WTC11 (cell line): ENCODE data around the gene SMOC1. TPM values are rescaled to one million over a fixed set of nuclear protein-coding genes. Genes with fewer than 3 reads are reported as not detected.

Source experiments
- ATAC-seq: fragments of 200-7000 bp; cut with Tn5 transposase; 2 replicates; pipeline ENCODE4 v1.10.0; 2021; ENCODE audit warnings: mild to moderate bottlenecking, moderate library complexity
- CTCF ChIA-PET: fragments of 300-600 bp; sonication (Branson Sonifier 250); formaldehyde crosslinking; loops from one replicate; lab custom pipeline; 2021; ENCODE audit warnings: antibody characterized with exemption; lab: Charles Lee
- POLR2A ChIA-PET: fragments of 350-600 bp; sonication (Branson Sonifier 250); formaldehyde crosslinking; loops from one replicate; lab custom pipeline; 2021; ENCODE audit warnings: antibody characterized with exemption; lab: Charles Lee
- DNase-seq: peaks from one replicate; pipeline ENCODE4 v3.0.0; 2021; ENCODE audit warnings: low spot score
- H3K27ac Mint-ChIP-seq: 2 replicates; pipeline ENCODE4 v1.8.0; 2021; ENCODE audit warnings: mixed read lengths
- H3K27me3 Mint-ChIP-seq: 2 replicates; pipeline ENCODE4 v1.8.0; 2021; ENCODE audit warnings: low read depth, mild to moderate bottlenecking, moderate library complexity, mixed read lengths
- H3K36me3 Mint-ChIP-seq: 2 replicates; pipeline ENCODE4 v1.8.0; 2021; ENCODE audit warnings: mixed read lengths
- H3K4me1 Mint-ChIP-seq: 2 replicates; pipeline ENCODE4 v1.8.0; 2022; ENCODE audit warnings: mixed read lengths
- H3K4me3 Mint-ChIP-seq: 2 replicates; pipeline ENCODE4 v1.8.0; 2021; ENCODE audit warnings: mild to moderate bottlenecking, moderate library complexity, mixed read lengths
- H3K9me3 Mint-ChIP-seq: 2 replicates; pipeline ENCODE4 v1.8.0; 2021; ENCODE audit warnings: mixed read lengths
- ESRRA ChIP-seq: sonication (generic); formaldehyde crosslinking; IDR thresholded peaks from 2 replicates; pipeline ENCODE4 v1.8.1; 2022; ENCODE audit warnings: mild to moderate bottlenecking, missing genetic modification reagents, borderline replicate concordance
- FOXK1 ChIP-seq: sonication (generic); formaldehyde crosslinking; IDR thresholded peaks from 2 replicates; pipeline ENCODE4 v1.8.0; 2022; ENCODE audit warnings: mild to moderate bottlenecking, moderate library complexity, missing genetic modification reagents
- GABPB1 ChIP-seq: sonication (generic); formaldehyde crosslinking; IDR thresholded peaks from 2 replicates; pipeline ENCODE4 v1.8.1; 2023; ENCODE audit warnings: mild to moderate bottlenecking, missing genetic modification reagents
- GTF2I ChIP-seq: fragments of 250-450 bp; sonication (Bioruptor Pico); conservative IDR thresholded peaks from 2 replicates; pipeline ENCODE4 v1.4.0; 2021; ENCODE audit warnings: mild to moderate bottlenecking
- HMGA2 ChIP-seq: fragments of 250-450 bp; sonication (Bioruptor Pico); IDR thresholded peaks from 2 replicates; pipeline ENCODE4 v1.4.0; 2021; ENCODE audit warnings: mild to moderate bottlenecking, moderate library complexity
- JAZF1 ChIP-seq: fragments of 250-450 bp; sonication (Bioruptor Pico); IDR thresholded peaks from 2 replicates; pipeline ENCODE4 v1.9.0; 2021; ENCODE audit warnings: moderate library complexity, mild to moderate bottlenecking, inconsistent platforms
- NR2C2 ChIP-seq: sonication (generic); formaldehyde crosslinking; IDR thresholded peaks from 2 replicates; pipeline ENCODE4 v1.8.0; 2022; ENCODE audit warnings: mild to moderate bottlenecking, missing genetic modification reagents
- SOX15 ChIP-seq: fragments of 250-450 bp; sonication (Bioruptor Pico); IDR thresholded peaks from 2 replicates; pipeline ENCODE4 v1.9.0; 2021; ENCODE audit warnings: mild to moderate bottlenecking
- STAT6 ChIP-seq: sonication (generic); formaldehyde crosslinking; conservative IDR thresholded peaks from 2 replicates; pipeline ENCODE4 v1.8.1; 2023; ENCODE audit warnings: mild to moderate bottlenecking, low read depth, missing genetic modification reagents, moderate library complexity
- TCF7 ChIP-seq: sonication (generic); formaldehyde crosslinking; IDR thresholded peaks from 2 replicates; pipeline ENCODE4 v1.8.0; 2022; ENCODE audit warnings: mild to moderate bottlenecking, low read depth, missing genetic modification reagents, moderate library complexity
- TP53 ChIP-seq: sonication (generic); formaldehyde crosslinking; IDR thresholded peaks from 2 replicates; pipeline ENCODE4 v1.8.1; 2023; ENCODE audit warnings: mild to moderate bottlenecking, missing genetic modification reagents
- ZBTB43 ChIP-seq: sonication (generic); formaldehyde crosslinking; IDR thresholded peaks from 2 replicates; pipeline ENCODE4 v1.8.1; 2023; ENCODE audit warnings: mild to moderate bottlenecking, missing genetic modification reagents
- ZNF232 ChIP-seq: sonication (generic); formaldehyde crosslinking; IDR thresholded peaks from 2 replicates; pipeline ENCODE4 v1.8.0; 2022; ENCODE audit warnings: mild to moderate bottlenecking, missing genetic modification reagents
- ZNF263 ChIP-seq: sonication (generic); formaldehyde crosslinking; IDR thresholded peaks from 2 replicates; pipeline ENCODE4 v1.8.1; 2022; ENCODE audit warnings: low read depth, mild to moderate bottlenecking, moderate library complexity, missing genetic modification reagents
- ZNF423 ChIP-seq: fragments of 250-450 bp; sonication (Bioruptor Pico); IDR thresholded peaks from 2 replicates; pipeline ENCODE4 v2.1.2; 2022; ENCODE audit warnings: mild to moderate bottlenecking, moderate library complexity
- ZNF512 ChIP-seq: sonication (generic); formaldehyde crosslinking; IDR thresholded peaks from 2 replicates; pipeline ENCODE4 v1.8.1; 2022; ENCODE audit warnings: missing genetic modification reagents, borderline replicate concordance
- ZSCAN18 ChIP-seq: fragments of 250-450 bp; sonication (Bioruptor Pico); IDR thresholded peaks from 2 replicates; pipeline ENCODE4 v2.1.2; 2022; ENCODE audit warnings: mild to moderate bottlenecking, moderate library complexity
- total RNA-seq: library from RNA; stranded (reverse); gene quantifications from 3 replicates; pipeline ENCODE4 v1.2.3, GENCODE V29; 2021

SMOC1 gene
- total RNA-seq, 1 experiment from 2014 or later = 1.1 TPM

- CTCF ChIA-PET = interaction anchor here (0.9 to 1.8 kb wide), 3 partner anchors 10 to 36 kb away, joined by 3 to 8 read pairs (median 4); no protein-coding TSS in a partner anchor
- POLR2A ChIA-PET = no interaction called here
- TF ChIP-seq ZBTB43 (no peak), GTF2I (CRISPR knock-in tag) (no peak), TCF7 (CRISPR knock-in tag) (no peak), ESRRA (CRISPR knock-in tag) (no peak), ZNF512 (CRISPR knock-in tag) (no peak), JAZF1 (CRISPR knock-in tag) (no peak), NR2C2 (no peak), FOXK1 (CRISPR knock-in tag) (no peak), GABPB1 (no peak), SOX15 (CRISPR knock-in tag) (no peak)
Measured at GRCh38 chr14:70064136-70064865, 185.1 kb downstream of the SMOC1 start.

GRCh38 chr14:70067810-70068209 is 188.6 kb downstream of the SMOC1 start:
- ATAC-seq (no peak), DNase-seq (no peak)
- TF ChIP-seq STAT6 (no peak), HMGA2 (CRISPR knock-in tag) (no peak), ZSCAN18 (CRISPR knock-in tag) (no peak), ZNF232 (CRISPR knock-in tag) (no peak), ESRRA (CRISPR knock-in tag) (no peak), ZNF263 (CRISPR knock-in tag) (no peak), TP53 (CRISPR knock-in tag) (no peak), ZNF423 (CRISPR knock-in tag) (no peak)
- H3K4me1 Mint-ChIP-seq = no peaks in the 10 kb centered on the region
- no peak overlapping the region for H3K4me3 Mint-ChIP-seq
- no peak overlapping the region for H3K27ac Mint-ChIP-seq
- ChIA-PET POLR2A (no interaction called here), CTCF (interaction anchor here (1.7 kb wide), 1 partner anchor 19 kb away, joined by 5 read pairs; no protein-coding TSS in a partner anchor)
- no peaks in the 10 kb centered on the region for H3K36me3 Mint-ChIP-seq
- no peaks in the 10 kb centered on the region for H3K27me3 Mint-ChIP-seq
- no peaks in the 10 kb centered on the region for H3K9me3 Mint-ChIP-seq

More at GRCh38 chr14:70064136-70064865, 185.1 kb downstream of the SMOC1 start:
- no peak overlapping the region for H3K27ac Mint-ChIP-seq
- H3K9me3 Mint-ChIP-seq = no peaks in the 10 kb centered on the region
- peaks cover 5% of the 10 kb centered on the region; the same call in 1 of the 2 replicates for H3K4me1 Mint-ChIP-seq
- no peaks in the 10 kb centered on the region for H3K27me3 Mint-ChIP-seq
- no peaks in the 10 kb centered on the region for H3K36me3 Mint-ChIP-seq
- no peak for DNase-seq
- no peak for ATAC-seq
- no peak overlapping the region for H3K4me3 Mint-ChIP-seq
